NCI-H82 treated with DMSO at 0.1 percent for 48 hours (cell line): Measurements from ENCODE around the gene PHTF2.

Experiments
- DNase-seq: peaks from one replicate; lab custom pipeline; 2025; ENCODE audit not compliant: unreplicated experiment; lab: John Stamatoyannopoulos, UW

PHTF2 gene

DNA sequence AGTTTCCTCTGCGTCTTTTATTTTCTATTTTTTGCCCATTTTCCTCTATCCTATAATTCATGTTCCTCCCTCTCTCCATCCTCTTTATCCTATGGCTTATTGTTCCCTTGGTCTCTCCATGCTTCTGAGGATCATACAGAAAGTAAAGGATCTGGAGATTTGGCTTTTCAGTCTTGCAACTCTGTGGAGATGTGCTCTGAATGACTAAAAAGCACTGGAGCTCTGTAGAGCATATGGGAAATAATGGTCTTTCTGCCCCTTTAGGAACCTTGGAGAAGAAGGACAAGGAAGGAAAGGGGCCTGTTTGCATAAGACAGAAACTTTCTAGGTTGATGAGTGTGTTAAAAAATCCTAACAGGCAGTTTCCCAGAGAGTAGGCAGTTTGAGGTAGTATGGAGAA lies 120.1 kb downstream of the PHTF2 start:
- no peak for DNase-seq

DNA sequence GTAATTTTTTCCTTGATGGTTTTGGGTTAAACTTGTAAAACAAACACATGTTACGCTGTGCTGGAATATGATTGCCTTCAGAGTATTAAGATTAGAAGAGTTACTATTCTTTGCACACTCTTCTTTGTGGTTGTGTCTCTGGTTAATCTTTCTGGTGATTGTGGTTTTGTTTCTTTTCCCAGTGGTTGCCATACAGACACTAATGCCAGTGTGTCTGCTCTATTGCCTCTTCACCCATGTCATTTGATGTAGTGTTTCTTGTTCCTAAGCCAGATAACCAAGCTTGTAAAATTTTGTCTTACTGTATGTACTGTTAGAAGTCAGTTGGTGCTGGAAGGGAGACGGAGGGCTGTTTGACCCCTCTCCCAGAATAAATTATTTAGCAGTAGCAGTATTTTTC lies 124.8 kb downstream of the PHTF2 start:
- no peak for DNase-seq

DNA sequence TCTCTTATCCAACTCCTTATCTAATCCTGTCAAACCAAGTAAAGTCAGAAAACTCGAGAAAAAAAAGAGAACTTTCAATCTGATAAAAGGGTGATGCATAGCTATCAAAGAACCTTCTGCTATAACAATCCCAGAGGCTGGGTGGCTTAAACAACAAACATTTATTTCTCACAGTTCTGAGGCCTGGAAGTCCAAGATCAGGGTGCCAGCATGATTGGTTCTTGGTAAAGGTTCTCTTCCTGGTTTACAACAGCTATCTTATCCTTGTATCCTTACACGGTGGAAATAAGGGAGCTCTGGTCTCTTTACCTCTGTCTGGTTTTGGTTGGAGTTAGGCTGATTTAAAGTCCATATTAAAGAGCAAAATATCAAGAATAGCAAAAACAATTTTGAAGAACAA lies 131.9 kb downstream of the PHTF2 start:
- DNase-seq = no peak

DNA sequence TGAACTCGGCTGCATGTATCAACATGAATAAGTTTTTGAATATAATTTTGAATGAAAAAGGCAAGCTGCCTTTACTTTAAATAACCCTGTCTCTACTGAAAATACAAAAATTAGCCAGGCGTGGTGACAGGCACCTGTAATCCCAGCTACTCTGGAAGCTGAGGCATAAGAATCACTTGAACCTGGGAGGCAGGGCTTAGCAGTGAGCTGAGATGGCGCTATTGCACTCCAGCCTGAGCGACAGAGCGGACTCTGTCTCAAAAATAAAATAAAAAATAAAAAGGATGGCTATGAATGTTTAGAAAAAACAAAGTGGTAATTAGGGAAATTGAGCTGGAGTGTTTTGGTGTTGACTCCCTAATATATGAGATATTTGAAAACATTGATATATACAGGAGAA lies 133.3 kb downstream of the PHTF2 start:
- no peak for DNase-seq

DNA sequence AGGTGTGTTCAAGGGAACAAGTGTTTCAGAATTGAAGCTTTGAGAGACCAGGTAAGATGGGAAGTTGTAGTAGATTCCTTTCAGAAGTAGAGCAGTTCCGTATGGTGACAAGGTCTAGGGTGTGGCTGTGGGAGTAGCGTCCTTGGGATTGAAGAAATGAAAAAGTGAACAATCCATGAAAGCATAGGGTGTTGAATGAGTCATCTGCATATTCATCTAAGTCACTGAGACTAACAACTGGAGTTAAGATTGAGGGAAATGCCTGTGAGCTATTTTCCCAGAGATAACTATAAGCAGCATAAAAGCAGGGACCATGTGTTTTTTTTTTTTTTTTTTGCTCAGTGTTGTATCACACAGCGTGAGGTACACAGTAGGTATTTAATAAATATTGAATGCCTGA lies 134.8 kb downstream of the PHTF2 start:
- DNase-seq = no peak

DNA sequence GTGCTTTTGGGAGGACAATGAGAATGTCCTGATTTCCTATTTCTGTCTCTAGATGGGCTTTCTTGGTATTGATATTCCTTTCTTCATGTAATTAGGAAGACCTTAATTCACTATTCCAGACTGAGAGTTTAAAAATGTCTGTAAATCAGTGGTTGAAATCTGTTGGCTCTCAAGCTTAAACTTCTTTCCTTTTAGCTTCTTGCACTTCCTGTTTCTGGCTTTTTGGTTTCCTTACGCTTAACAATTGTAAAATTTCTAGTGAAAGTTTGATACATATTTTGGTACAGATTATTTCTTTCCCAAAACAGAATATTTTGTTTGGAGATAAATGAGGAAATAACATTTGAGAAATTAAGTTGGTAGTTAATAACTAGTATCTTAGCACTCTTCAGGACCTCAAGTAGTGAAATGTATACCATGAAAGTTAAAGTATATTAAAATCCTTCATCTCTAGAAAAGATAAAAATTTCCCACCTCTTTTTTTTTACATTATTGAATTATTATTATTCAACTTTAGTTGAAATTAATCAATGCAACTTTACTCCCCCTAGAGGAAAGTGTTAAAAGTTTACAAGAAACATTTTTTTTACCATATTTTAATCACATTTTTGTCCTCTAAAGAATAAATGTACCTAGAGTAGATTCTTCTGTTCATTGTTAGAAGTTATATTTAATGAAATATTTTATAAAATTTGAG lies 137.2 kb downstream of the PHTF2 start:
- DNase-seq = no peak

DNA sequence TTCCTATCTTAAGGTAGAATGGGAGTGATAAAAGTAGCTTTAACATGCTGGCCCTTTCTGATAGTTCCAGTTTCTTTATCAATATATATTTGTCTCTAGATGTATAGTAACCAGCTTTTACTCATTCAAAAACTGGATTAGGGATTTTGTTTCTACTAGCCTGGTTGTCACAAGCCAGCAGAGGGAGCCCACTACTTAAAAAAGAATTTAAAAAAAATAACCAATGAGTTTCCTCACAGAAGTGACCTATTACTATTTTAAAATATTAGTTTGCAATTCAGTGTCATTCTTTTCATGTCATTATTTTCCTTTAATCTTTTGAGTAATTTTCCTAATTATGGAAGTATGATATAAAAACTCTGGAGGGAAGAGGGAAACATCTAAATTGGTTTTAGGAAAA lies 142.1 kb downstream of the PHTF2 start:
- peak; percentile 24 for DNase-seq

DNA sequence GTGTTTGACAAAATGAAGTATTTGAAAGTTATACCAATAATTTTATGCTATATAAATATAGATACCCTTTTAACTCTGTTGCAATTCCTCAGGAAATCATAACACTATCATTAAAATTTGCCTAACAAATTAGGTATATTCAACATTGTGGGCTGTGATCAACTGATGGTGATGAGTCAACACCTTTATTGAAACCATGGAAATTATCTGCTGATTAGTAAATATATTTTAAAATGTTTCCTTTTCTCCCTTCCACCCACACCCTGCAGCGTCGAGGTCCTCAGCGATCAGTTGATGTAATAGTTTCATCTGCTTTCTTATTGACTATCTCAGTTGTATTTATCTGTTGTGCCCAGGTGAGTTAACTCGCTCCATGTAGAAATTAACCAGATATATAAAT lies 143.9 kb downstream of the PHTF2 start:
- no peak for DNase-seq

DNA sequence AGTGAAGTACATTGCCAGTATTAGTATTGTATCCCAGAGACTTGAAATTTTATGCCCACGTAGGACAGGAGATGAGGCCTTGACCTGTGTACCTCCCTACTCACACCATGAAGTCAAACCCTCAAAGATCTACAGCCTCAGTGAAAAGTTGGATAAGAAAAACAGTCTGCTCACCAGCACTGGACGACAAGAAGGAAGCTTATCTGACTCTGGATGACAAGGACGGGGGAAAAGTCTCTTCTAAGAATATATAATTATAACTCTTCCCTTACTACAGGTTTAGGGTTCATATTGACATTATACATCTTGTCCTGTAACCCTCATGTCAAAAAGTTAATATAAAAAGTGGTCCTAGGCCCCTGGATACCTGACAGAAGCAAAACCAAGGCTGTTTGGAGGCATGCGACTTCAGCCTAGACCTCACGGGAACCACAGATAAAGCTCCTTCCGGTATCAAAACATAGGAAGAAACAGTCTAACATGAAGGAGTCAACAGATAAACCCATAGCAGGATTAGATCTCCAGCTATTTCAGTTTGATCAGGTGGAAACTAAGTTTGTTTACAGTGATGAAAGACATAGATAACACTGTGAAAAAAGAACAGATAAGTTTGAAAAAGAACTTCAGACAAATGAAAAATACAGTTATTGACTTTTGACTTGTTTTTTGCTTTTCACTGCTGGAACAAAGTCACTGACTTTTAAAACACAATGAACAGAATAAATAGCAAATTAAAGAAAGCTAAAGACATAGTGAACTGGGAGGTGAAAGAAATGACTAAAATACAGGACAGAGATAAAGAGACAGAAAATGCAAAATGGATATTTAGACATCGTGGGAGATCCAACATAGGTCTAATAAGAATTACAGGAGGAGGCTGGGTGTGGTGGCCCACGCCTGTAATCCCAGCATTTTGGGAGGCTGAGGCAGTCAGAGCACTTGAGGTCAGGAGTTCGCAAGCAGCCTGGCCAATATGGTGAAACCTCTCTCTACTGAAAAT lies 145.9 kb downstream of the PHTF2 start:
- DNase-seq = no peak

DNA sequence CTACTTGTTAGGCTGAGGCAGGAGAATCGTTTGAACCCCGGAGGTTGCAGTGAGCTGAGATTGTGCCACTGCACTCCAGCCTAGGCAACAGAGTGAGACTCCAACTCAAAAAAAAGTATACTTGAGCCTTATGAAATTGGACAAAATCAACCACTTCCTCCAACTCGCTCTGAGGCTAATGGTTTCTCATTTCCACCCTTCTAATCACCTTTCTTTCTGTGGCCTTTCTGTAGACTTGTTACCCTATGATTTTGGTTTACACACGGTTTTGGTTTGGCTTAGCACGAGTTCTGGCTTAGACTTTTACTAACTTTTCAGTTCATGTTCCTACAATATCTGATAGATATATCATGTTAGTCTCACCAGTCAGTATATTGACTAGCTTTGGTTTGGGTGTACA lies 152.0 kb downstream of the PHTF2 start:
- no peak for DNase-seq

DNA sequence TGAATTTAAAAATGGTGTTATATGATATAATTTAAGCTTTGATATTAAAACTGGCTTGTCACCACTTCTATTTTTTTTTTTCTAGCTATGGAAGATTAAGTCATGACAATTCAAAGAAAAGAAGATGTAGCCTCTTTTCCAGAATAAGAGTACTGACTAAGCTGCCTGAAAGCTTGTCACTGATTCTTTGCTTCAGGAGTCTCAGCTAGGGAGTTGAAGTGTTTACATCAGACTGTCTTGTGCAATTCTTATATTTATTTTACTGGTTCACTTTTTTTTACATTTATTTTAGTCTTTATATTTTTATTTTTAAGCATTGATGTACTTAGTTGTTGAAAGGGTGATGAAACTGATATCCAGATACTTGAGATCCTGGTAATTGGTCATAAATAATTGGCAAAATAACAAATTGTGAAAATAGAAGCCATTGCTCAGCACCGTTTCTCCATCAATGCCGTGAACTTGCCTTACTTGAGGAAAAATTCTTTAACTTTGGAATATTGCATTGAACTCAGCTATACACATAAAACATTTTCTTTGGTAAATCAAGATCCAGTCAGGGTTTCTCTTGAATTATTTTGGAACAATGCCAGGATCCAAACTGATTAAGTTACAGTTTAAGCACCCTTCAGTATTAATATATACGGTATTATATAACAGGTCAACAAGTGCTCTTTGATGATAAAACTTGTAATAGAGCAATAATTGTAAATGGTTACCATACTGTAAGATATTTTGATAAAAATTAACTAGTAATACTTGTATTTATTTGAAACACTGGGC lies 156.4 kb downstream of the PHTF2 start:
- DNase-seq = no peak

DNA sequence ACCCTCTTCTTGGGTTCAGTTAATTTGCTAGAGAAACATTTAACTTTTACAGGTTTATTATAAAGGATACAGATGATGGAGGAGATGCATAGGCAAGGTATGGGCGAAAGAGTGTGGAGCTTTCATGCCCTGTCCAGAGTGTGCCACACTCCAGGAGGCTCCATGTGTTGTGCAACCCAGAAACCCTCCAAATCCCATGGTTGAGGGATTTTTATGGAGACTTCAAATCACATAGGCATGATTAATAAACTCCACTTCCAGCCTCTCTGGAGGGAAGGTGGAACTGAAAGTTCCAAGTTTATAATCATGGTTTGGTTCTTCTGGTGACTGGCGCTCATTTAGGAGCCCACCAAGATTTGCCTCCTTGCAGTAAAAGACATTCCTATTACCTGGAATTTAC lies 159.9 kb downstream of the PHTF2 start:
- DNase-seq = no peak

DNA sequence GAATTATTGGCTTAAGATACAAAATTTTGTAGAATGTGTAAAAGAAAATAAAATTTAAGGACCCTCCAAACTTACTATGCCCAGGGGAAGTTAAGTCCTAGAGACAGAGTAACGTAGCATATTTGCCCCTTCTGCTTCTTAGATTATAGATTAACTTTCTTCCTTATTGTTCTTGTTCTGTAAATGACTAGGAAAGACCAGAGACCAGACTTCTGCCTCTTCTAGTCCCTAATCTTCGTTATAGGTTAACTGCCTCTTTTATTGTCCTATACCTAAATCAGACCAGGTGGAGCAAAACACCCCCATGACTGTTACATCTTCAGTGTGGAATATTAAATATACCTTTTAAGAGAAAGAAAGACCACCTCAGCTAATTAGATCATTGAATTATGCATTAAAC lies 160.5 kb downstream of the PHTF2 start:
- DNase-seq = no peak

DNA sequence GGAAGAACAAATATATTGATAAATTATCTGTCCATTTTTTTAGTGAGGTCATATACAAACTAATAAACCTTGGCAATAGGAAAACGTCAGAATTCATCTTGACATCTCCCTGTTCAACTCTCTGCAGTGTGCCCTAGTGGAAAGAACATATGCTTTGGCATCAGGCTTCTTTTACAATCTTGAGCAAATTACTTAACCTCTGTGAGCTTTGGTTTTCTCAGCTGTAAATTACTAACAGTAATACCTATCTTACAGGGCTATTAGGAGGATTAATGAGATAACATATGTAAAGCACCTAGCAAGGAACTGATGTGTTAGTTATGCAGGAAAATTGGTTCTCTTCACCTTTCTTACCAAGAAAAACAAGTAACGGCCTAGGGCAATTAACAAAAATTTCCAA lies 161.8 kb downstream of the PHTF2 start:
- DNase-seq = peak; percentile 21

DNA sequence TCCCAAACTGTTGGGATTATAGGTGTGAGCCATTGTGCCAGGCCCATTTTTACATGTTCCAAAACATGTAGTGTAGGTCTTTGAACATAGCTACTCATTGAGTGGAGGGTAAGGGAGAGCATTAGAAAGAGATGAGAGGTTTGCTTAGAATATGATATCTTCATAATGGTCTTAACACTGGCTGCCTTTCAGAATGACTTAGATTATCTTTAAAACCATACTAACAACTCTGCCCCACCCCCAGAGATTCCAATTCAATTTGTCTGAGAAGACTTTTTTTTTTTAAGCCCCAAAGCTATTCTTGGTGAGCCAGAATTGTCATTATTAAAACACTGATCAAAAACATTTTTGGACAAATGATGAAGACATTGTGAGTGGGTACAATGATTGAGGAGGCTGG lies 168.9 kb downstream of the PHTF2 start:
- no peak for DNase-seq

DNA sequence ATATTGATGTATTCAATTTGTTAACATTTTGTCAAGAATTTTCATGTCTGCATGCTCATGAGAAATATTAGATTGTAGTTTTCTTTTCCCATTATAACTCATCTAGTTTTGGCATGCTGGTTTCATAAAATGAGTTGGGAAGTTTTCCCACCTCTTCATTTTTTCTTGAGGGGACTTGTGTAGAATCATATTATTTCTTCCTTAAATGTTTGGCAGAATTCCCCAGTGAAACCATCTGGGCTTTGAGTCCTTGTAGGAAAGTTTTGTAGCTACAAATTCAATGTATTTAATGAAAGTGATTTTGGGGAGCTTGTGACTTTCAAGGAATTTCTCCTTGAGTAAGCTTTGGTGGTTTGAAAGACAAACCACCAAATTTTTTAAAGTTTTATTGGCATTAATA lies 173.2 kb downstream of the PHTF2 start:
- DNase-seq = no peak

DNA sequence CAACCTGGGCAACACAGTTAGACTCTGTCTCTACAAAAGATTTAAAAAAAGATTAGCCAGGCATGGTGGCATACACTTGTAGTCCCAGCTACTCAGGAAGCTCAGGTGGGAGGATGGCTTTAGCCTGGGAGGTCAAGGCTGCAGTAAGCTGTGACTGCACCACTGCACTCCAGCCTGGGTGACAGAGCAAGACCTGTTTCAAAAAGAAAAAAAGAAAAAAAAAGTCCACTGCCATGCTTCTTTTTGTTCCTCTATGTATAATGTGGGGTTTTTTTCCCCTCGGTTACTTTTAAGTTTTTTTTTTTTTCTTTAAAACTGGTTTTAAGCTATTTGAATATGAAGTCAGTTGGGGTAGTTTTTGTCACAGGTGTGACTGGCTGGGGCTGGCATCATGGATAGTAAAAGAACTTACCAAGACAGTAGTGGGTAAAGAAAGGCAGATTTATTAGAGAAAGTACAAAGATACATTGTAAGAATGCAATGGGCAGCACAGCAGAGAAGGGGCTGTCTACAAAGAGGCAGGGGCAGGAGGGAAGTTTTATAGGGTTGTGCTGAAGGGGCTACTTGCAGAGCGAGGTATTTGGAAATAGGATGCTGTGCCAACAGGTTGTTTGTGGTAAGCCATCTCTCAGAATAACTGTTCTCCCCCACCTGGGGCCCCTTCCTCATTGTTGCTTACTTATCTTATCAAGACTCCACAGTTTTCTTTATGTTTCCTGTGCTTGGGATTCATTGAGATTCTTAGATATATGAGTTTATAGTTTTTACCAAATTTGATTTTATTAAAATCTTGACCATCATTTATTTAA lies 177.3 kb downstream of the PHTF2 start:
- no peak for DNase-seq

DNA sequence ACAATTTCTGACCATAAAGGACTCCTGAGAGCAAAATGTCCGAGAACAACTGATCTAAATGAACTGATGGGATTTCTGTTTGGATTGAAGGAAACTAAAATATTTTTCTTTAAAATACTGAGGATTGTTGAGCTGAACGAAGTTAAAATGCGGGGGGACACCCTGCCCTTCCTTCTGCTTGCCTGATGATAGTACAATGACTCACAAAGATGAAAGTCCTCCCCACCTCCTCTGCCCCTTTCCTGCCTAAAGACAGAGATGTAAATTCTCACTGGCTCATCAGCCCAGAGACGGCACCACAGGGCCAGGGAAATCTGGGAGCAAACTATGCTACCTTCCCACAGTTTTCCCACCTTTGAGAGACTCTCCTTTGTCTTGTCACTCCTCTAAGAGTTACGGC lies 180.6 kb downstream of the PHTF2 start:
- DNase-seq = no peak

DNA sequence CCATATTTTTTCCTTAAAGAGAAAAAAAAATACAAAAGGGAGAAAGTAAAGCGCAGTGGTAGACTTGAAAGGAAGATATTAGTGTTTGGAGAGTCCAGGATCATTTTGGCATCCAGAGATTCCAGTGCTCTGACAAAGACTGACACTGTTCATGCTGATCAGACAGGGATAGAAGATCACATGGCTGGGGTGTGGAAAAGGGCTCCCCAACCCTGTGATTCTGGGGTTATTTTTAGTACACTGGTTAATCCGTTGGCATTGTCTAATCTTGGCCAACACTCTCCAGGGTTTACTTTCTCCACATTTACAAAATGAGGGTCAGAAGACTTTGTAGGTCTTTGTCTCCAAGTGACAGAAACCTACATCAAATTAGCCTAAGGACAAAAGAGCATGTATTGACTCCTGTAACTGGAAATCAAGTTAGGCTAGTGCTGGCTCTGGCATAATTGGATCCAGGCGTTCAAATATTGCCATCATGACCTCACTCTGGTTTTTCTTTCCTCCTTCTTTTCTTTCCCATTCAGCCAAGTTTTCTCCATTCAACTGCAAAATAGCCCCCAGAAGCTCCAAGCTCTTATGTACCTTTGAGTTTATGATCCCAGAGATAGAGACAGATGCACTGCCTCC lies 181.6 kb downstream of the PHTF2 start:
- DNase-seq = no peak

DNA sequence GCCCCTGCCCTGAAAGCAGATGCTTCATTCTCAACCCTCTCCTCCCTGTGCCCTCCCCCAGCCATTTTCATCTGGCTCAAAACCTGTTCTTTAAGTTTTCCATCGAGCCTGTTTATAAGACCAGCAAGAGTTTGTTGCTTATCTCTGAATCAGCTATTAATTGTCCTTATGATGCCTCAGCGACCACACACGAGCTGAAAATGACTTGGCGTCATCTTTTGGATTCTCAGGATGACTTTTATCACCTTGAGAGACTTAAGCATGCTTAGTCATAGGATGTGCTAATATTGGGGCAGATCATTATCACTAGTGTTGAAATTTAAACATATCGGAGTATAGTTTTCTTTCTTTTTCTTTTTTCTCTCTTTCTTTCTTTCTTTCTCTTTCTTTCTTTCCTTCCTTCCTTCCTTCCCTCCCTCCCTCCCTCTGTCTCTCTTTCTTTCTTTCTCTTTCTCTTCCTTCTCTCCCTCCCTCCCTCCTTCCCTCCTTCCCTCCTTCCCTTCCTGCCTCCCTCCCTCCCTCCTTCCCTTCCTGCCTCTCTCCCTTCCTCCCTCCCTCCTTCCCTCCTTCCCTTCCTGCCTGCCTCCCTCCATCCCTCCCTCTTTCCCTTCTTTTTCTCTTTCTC lies 184.5 kb downstream of the PHTF2 start:
- DNase-seq = no peak
